Transverse colon (tissue), 4 donors: ENCODE data around the gene MAPKBP1. TPM values are rescaled to one million over a fixed set of nuclear protein-coding genes. Genes with fewer than 3 reads are reported as not detected.

Experiments
- DNase-seq: peaks from one replicate; pipeline ENCODE4 v3.0.0-alpha.2; 2019
- H3K27ac ChIP-seq, 4 donors: fragments of 200-600 bp; sonication (generic); 2 replicates each; pipeline ENCODE4 v1.5.1; 2016 to 2018; ENCODE audit warnings: inconsistent platforms in 4 of 4
- H3K27me3 ChIP-seq: fragments of 200-600 bp; sonication (generic); 2 replicates; pipeline ENCODE4 v1.5.1; 2017; ENCODE audit warnings: inconsistent platforms
- H3K36me3 ChIP-seq, 4 donors: fragments of 200-600 bp; sonication (generic); 2 replicates each; pipeline ENCODE4 v1.5.1; 2017 to 2019; ENCODE audit warnings: inconsistent platforms in 4 of 4
- H3K4me1 ChIP-seq, 4 donors: fragments of 200-600 bp; sonication (generic); 2 replicates each; pipeline ENCODE4 v1.5.1; 2017 to 2020; ENCODE audit warnings: inconsistent platforms in 4 of 4
- H3K4me3 ChIP-seq, 4 donors: fragments of 200-600 bp; sonication (generic); 1 replicate in 1 of 4; 2 replicates in 3 of 4; pipeline versions ENCODE4 v1.5.1 to v1.6.1; 2017 to 2019; ENCODE audit warnings: inconsistent platforms in 4 of 4
- H3K9me3 ChIP-seq, 2 donors: fragments of 200-600 bp; sonication (generic); 2 replicates each; pipeline ENCODE4 v1.5.1; 2017 to 2019; ENCODE audit warnings: inconsistent platforms in 2 of 2
- EP300 ChIP-seq: sonication (generic); formaldehyde crosslinking; IDR thresholded peaks from one replicate; pipeline ENCODE4 v1.6.1; 2017; ENCODE audit warnings: antibody characterized with exemption, low read depth
- POLR2A ChIP-seq: fragments of 450-650 bp; IDR thresholded peaks from one replicate; pipeline ENCODE4 v1.6.1; 2016; ENCODE audit warnings: antibody characterized with exemption, mild to moderate bottlenecking, moderate library complexity
- POLR2AphosphoS5 ChIP-seq, 3 donors: sonication (generic); formaldehyde crosslinking; IDR thresholded peaks; one replicate each; pipeline ENCODE4 v1.6.1; 2016; ENCODE audit warnings: antibody characterized with exemption in 3 of 3
- WGBS, 2 donors: methylation state at CpG; one replicate each; pipeline ENCODE4 v1.1.5; 2018; ENCODE audit warnings: low coverage in 1 of 2; 5-methylcytosine and 5-hydroxymethylcytosine counted together
- in situ Hi-C, 4 donors: fragments of 200-750 bp; cut with MboI; loops; one replicate each; pipeline versions ENCODE4 v1.15.0 to v1.15.1; 2017; ENCODE audit warnings: low sequenced_read_pairs in 3 of 4, low pct_ligation_motif_present in 1 of 4, low pct_unique_long_range_greater_than_20kb in 1 of 4
- intact Hi-C: fragments of 100-400 bp; cut with DNase I; formaldehyde crosslinking; loops from one replicate; pipeline ENCODE4 v1.15.1; 2023; ENCODE audit warnings: low total_unique reads
- total RNA-seq, 4 donors: library from RNA; depleted of rRNA; stranded (reverse); fragments of >200 nt; gene quantifications; one replicate each; pipeline ENCODE4 v1.1.0, GENCODE V29; 2016
- TF ChIP-seq, protein P1 (sequence below), 5 experiments: fragments of 200-600 bp in 3 of 5; fragments of 450-650 bp in 2 of 5; sonication (generic) in 3 of 5; IDR thresholded peaks; 1 replicate in 2 of 5; 2 replicates in 3 of 5; pipeline ENCODE4 v1.5.1; 2016 to 2017; ENCODE audit warnings: antibody characterized with exemption in 5 of 5, inconsistent platforms in 3 of 5, mild to moderate bottlenecking in 2 of 5, moderate library complexity in 1 of 5

Gene MAPKBP1
- total RNA-seq, 4 donors from 2014 or later: 16.0 to 36.4 (median 16.8) TPM

DNA sequence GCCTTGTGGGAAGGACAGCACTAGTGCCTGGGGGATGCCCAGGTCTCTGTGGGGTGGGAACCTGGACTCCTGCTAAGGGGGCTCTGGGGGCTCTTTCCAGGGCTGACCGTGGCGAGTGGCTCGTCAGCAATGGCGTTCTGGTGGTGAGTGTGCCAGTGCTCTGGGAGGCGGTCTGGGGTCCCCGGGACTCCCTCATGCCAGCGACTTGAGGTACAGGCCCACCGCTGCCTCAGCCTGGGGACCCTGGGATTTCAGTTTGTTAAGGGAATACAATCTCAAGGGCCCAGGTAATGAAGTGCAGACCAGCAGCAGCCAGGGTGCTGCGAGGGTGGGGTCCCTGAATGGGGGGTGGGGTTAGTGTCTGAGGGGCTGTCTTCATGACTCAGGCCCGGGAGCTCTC lies 66.8 kb downstream of the MAPKBP1 start:
- TF ChIP-seq POLR2AphosphoS5 (IDR thresholded peaks at IDR 0.05) (no peak), EP300 (no peak), POLR2A (no peak)
- TF ChIP-seq, protein P1, sequence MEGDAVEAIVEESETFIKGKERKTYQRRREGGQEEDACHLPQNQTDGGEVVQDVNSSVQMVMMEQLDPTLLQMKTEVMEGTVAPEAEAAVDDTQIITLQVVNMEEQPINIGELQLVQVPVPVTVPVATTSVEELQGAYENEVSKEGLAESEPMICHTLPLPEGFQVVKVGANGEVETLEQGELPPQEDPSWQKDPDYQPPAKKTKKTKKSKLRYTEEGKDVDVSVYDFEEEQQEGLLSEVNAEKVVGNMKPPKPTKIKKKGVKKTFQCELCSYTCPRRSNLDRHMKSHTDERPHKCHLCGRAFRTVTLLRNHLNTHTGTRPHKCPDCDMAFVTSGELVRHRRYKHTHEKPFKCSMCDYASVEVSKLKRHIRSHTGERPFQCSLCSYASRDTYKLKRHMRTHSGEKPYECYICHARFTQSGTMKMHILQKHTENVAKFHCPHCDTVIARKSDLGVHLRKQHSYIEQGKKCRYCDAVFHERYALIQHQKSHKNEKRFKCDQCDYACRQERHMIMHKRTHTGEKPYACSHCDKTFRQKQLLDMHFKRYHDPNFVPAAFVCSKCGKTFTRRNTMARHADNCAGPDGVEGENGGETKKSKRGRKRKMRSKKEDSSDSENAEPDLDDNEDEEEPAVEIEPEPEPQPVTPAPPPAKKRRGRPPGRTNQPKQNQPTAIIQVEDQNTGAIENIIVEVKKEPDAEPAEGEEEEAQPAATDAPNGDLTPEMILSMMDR (IDR thresholded peaks at IDR 0.05): no peak
- Histone ChIP-seq H3K9me3 (no peaks in the 10 kb centered on the region), H3K4me3 (no peak overlapping the region), H3K36me3 (peaks cover 0 to 7% (median under 1%) of the 10 kb centered on the region in 4 donors), H3K27me3 (no peaks in the 10 kb centered on the region), H3K4me1 (peaks cover 0 to 9% (median 5%) of the 10 kb centered on the region in 4 donors), H3K27ac (no peak overlapping the region)
- in situ Hi-C loops: no loop called here
- no peak for DNase-seq
- WGBS, 2 donors: 91 to 96% methylated on average over 4 to 10 of the region's 10 CpGs
- intact Hi-C loops: no loop called here

DNA sequence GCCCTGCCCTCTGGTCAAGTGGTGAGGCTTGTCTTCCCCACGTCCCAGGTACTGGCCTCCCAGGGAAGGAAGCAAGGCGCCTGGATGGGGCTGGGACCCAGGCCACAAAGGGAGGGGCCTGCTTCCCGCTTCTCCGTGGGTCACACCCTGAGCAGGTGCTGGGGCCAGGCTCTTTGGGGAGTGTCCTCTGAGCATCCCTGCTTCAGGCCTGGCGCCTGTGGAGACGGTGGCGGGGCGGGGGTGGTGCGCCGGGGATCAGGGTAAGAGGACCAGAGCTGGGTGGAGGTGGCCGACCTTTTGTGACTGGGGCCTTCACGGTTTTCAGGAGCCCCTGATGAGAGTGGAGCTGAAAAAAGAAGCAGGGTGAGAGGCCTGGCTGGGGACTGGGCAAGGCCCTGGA lies 67.9 kb downstream of the MAPKBP1 start:
- intact Hi-C loops (no loop called here), in situ Hi-C loops (no loop called here)
- 68% methylated on average over 12 of the region's 12 CpGs; no CpG with 5 or more reads in 1 of the 2 donors for WGBS, 2 donors
- no peaks in the 10 kb centered on the region for H3K9me3 ChIP-seq
- DNase-seq: no peak
- H3K4me3 ChIP-seq: no peak overlapping the region
- TF ChIP-seq, protein P1 (IDR thresholded peaks at IDR 0.05): no peak
- TF ChIP-seq POLR2A: no peak
- no peak for TF ChIP-seq POLR2AphosphoS5 (IDR thresholded peaks at IDR 0.05)
- no peak for TF ChIP-seq EP300
- peaks cover 0 to 9% (median 5%) of the 10 kb centered on the region in 4 donors for H3K4me1 ChIP-seq
- H3K27me3 ChIP-seq: no peaks in the 10 kb centered on the region
- no peak overlapping the region for H3K27ac ChIP-seq
- H3K36me3 ChIP-seq: peaks cover 0 to 18% (median 6%) of the 10 kb centered on the region in 4 donors

DNA sequence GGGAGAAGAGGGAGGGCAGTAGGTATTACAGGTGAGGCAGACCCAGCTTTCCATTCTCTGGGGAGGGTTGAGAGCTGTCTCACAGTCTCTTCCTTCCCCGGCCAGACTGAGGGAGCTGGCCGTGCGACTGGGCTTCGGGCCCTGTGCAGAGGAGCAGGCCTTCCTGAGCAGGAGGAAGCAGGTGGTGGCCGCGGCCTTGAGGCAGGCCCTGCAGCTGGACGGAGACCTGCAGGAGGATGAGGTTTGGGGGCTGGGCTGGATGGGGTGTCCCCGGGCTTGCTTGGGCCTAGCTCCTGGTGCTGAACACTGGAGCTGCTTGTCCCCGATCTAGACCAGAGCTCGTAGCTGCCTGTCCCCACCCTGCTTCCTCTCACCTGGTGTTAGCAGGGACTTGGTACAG lies 69.3 kb downstream of the MAPKBP1 start:
- no peak for DNase-seq
- Histone ChIP-seq H3K27me3 (no peaks in the 10 kb centered on the region), H3K4me3 (no peak overlapping the region), H3K9me3 (no peaks in the 10 kb centered on the region), H3K27ac (no peak overlapping the region), H3K4me1 (peaks cover 0 to 5% (median 2%) of the 10 kb centered on the region in 4 donors), H3K36me3 (peaks cover 0 to 21% (median 8%) of the 10 kb centered on the region in 4 donors)
- in situ Hi-C loops: no loop called here
- TF ChIP-seq POLR2A: no peak
- TF ChIP-seq, protein P1 (IDR thresholded peaks at IDR 0.05): no peak
- no peak for TF ChIP-seq POLR2AphosphoS5 (IDR thresholded peaks at IDR 0.05)
- TF ChIP-seq EP300: no peak
- WGBS, 2 donors: 79% methylated on average over 10 of the region's 10 CpGs; no CpG with 5 or more reads in 1 of the 2 donors
- intact Hi-C loops: no loop called here

DNA sequence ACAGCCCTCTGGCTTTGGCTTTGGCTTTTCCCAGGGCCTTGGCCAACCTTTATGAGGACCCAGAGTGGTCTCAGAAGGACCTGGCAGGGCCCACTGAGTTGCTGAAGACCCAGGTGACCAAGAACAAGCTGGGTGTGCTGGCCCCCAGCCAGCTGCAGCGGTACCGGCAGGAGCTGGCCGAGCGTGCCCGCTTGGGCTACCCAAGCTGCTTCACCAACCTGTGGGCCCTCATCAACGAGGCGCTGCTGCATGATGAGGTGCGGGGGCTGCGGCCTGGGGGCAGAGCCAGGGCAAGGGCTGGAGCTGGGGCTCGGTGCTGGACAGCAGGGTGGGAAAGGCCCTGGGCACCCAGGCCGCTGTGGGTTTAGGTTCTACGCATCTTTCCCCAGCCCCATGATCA lies 70.5 kb downstream of the MAPKBP1 start:
- Histone ChIP-seq H3K27me3 (no peaks in the 10 kb centered on the region), H3K36me3 (peaks cover 0 to 21% (median 8%) of the 10 kb centered on the region in 4 donors), H3K9me3 (no peaks in the 10 kb centered on the region), H3K4me1 (no peaks in the 10 kb centered on the region), H3K27ac (no peak overlapping the region), H3K4me3 (no peak overlapping the region)
- no peak for TF ChIP-seq POLR2A
- TF ChIP-seq EP300: no peak
- no peak for TF ChIP-seq POLR2AphosphoS5 (IDR thresholded peaks at IDR 0.05)
- TF ChIP-seq, protein P1 (IDR thresholded peaks at IDR 0.05): no peak
- intact Hi-C loops: no loop called here
- DNase-seq: no peak
- in situ Hi-C loops: no loop called here
- WGBS, 2 donors: 84% methylated on average over 8 of the region's 12 CpGs; no CpG with 5 or more reads in 1 of the 2 donors
